Brain microvascular endothelial cell (primary cell): ENCODE data around the gene CACNA1D.

Experiments
- DNase-seq: peaks from one replicate; pipeline ENCODE4 v3.0.0-alpha.2; 2020
- H3K27ac ChIP-seq: fragments of 250-450 bp; sonication (Bioruptor Pico); 2 replicates; pipeline ENCODE4 v1.5.1; 2020; ENCODE audit warnings: mild to moderate bottlenecking, moderate library complexity
- H3K27me3 ChIP-seq: fragments of 250-450 bp; sonication (Bioruptor Pico); replicated peaks from 2 replicates; pipeline ENCODE4 v1.5.1; 2020; ENCODE audit warnings: mild to moderate bottlenecking
- H3K36me3 ChIP-seq: fragments of 250-450 bp; sonication (Bioruptor Pico); replicated peaks from 2 replicates; pipeline ENCODE4 v1.5.1; 2020; ENCODE audit warnings: mild to moderate bottlenecking
- H3K4me3 ChIP-seq: 2 replicates; pipeline ENCODE4 v1.5.1; 2011; ENCODE audit warnings: low read depth, mild to moderate bottlenecking, control low read depth, low read length, moderate library complexity
- in situ Hi-C: cut with HindIII; loops from 2 replicates; pipeline ENCODE4 v1.10.0; 2017; ENCODE audit warnings: low sequenced_read_pairs, low pct_ligation_motif_present
- TF ChIP-seq, protein P1 (sequence below): IDR thresholded peaks from 2 replicates; pipeline ENCODE4 v1.5.1; 2011; ENCODE audit warnings: low read depth, mild to moderate bottlenecking, moderate library complexity, low read length, control low read depth, inconsistent platforms; ENCODE audit errors: missing control alignments

Gene CACNA1D

DNA sequence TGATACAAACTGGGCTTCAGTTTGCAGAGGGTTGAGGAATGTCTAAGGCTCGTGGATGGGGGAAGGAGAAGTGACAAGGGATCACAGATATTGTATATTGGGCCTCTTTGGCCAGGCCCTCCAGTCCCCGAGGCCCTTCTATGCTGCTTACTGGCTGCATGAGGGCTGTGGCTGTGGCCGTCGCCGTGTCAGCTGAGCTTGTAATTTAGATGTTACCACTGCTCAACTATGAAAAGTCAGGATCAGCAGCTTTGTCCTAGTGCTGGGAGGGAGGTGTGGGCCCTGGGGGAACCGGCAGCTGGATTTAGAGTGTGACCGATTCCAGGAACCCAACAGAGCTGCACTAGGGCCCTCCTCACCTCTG lies 51.6 kb downstream of the CACNA1D start:
- Histone ChIP-seq H3K27ac (no peak overlapping the region), H3K36me3 (no peaks in the 10 kb centered on the region), H3K4me3 (no peak overlapping the region), H3K27me3 (no peaks in the 10 kb centered on the region)
- TF ChIP-seq, protein P1, sequence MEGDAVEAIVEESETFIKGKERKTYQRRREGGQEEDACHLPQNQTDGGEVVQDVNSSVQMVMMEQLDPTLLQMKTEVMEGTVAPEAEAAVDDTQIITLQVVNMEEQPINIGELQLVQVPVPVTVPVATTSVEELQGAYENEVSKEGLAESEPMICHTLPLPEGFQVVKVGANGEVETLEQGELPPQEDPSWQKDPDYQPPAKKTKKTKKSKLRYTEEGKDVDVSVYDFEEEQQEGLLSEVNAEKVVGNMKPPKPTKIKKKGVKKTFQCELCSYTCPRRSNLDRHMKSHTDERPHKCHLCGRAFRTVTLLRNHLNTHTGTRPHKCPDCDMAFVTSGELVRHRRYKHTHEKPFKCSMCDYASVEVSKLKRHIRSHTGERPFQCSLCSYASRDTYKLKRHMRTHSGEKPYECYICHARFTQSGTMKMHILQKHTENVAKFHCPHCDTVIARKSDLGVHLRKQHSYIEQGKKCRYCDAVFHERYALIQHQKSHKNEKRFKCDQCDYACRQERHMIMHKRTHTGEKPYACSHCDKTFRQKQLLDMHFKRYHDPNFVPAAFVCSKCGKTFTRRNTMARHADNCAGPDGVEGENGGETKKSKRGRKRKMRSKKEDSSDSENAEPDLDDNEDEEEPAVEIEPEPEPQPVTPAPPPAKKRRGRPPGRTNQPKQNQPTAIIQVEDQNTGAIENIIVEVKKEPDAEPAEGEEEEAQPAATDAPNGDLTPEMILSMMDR = no peak
- DNase-seq = no peak
- in situ Hi-C loops = no loop called here

DNA sequence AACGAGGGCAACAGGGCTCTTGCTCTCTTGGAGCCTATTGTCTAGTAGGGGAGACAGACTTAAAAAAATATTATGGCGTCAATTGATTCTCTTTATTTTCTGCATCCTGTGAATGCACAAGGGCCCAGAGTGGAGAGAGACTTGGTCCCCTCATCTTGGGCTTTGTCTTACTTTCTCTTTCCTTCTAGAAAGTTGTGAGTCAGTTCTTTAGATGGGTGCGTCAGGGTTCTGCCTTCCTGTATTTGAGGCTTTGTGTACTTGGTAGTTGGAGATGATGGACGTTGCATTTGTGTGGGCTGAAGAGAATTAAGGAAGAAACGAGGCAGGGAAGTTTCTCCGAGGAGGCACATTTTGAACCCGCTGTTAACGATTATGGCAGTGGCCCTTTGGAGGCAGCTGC lies 52.9 kb downstream of the CACNA1D start:
- Histone ChIP-seq H3K36me3 (no peaks in the 10 kb centered on the region), H3K4me3 (no peak overlapping the region), H3K27me3 (no peaks in the 10 kb centered on the region), H3K27ac (no peak overlapping the region)
- DNase-seq = no peak
- TF ChIP-seq, protein P1 = no peak
- in situ Hi-C loops = no loop called here

DNA sequence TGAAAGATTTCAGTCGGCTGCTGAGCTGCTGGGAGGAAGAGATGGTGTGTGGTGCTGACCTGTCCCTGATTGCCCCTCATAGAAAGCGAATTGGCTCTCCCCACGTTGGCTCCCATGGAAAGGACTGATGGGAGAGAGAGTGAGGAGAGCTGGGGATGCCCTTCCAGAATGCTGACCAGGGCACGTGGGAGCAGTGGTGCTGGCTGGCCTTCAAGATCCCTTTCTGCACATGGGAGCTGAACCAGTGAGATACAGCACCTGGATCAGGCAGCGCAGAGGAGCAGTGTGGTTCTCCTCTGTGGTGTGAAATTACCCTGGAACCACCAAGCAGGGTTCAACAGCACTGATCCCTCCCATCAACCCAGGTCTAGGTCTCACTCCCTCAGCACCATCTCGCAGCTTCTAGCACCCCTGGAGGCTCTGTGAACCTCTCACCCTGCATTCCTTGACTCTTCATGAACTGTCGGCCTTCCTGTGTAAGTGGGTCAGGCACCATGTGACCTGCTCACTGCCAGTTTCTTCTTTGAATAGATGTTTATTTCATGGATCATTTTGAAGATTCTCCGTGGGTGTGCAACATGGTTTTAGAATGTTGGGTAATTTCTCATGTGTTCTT lies 55.7 kb downstream of the CACNA1D start:
- Histone ChIP-seq H3K27ac (no peak overlapping the region), H3K27me3 (no peaks in the 10 kb centered on the region), H3K4me3 (no peak overlapping the region), H3K36me3 (no peaks in the 10 kb centered on the region)
- TF ChIP-seq, protein P1 = no peak
- no peak for DNase-seq
- in situ Hi-C loops = no loop called here

DNA sequence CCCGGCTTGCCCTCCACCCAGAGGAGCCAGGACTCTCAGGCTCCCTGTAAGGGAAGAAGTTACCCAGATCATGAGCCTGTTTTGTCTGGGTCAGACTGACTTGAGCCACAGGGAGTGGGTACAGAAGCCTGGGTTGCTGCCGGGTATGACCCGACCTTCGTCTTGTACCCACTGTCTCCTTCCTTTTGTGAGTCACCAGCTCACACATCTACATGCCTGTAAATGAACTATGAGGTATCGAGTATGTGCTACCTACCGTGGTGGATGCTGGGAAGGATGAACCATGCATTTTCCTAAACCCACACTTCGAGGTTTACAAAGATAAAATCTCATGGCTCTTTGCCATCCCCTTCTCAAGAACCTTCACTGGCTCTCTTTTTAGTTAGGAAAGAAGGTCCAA lies 56.9 kb downstream of the CACNA1D start:
- no peak for DNase-seq
- H3K36me3 ChIP-seq = no peaks in the 10 kb centered on the region
- H3K27ac ChIP-seq = no peak overlapping the region
- TF ChIP-seq, protein P1 = no peak
- H3K4me3 ChIP-seq = no peak overlapping the region
- in situ Hi-C loops = no loop called here
- H3K27me3 ChIP-seq = no peaks in the 10 kb centered on the region

DNA sequence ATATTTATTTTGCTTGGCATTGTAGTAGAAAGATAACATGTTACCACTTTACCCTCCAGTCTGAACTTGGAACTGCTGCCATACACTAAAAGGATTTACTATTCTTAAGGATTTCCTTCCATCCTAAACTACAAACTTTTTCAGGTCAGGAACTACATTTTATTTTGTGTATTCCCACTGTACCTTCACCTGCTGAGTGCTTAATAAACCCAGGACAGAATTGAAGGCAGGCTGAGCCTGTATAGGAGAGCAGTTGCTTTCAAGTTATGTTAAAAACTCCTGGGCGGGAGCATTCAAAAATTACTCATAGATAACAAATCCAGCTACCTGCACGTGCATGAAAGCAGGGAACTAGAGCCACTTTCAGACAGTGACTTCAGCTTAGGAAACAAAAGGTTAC lies 58.3 kb downstream of the CACNA1D start:
- Histone ChIP-seq H3K4me3 (no peak overlapping the region), H3K27me3 (no peaks in the 10 kb centered on the region), H3K27ac (no peak overlapping the region), H3K36me3 (no peaks in the 10 kb centered on the region)
- in situ Hi-C loops = no loop called here
- TF ChIP-seq, protein P1 = no peak
- DNase-seq = no peak

DNA sequence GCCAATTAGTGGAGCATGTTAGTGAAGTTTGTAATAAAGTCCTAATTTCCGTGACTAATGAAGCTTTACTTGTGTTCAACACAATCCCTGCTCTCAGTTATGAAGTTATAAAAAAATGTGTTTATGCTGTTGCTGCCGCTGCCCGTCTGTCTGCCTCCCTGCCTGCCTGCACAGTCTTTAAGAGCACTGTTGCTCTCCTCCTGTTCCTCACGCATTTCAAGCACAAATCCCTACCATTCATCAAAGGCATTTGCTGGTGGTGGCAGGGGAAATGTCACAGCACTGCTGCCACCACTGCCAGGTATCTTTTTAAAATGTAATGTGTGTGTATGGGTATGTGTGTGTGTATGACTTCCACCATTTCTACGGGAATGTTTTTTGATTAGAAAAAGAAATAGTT lies 58.8 kb downstream of the CACNA1D start:
- H3K36me3 ChIP-seq = no peaks in the 10 kb centered on the region
- no peak overlapping the region for H3K27ac ChIP-seq
- in situ Hi-C loops = no loop called here
- no peaks in the 10 kb centered on the region for H3K27me3 ChIP-seq
- DNase-seq = no peak
- TF ChIP-seq, protein P1 = no peak
- no peak overlapping the region for H3K4me3 ChIP-seq
